GM21423 (cell line): ENCODE measurements around the gene SLC5A3.

ENCODE experiments used
- ATAC-seq: cut with Tn5 transposase; IDR thresholded peaks from one replicate; pipeline ENCODE4 v1.9.1; 2021; ENCODE audit warnings: mild to moderate bottlenecking, moderate library complexity; ENCODE audit not compliant: unreplicated experiment

The SLC5A3 gene

GRCh38 chr21:34073032-34073748 lies at the start of gene SLC5A3, which contains the start of gene MRPS6:
Gene SLC5A3, plus strand, starts transcription at chr21:34073578. Its CDS starts 21,621 bp downstream, at chr21:34095199.
Gene MRPS6, plus strand, starts transcription at chr21:34073578. Its CDS starts 123 bp downstream, at chr21:34073701.
- peak; percentile 75 for ATAC-seq

GRCh38 chr21:34023691-34024373 lies 49.5 kb upstream of the SLC5A3 start:
- ATAC-seq, result no peak

- ATAC-seq, result no peak
Observed at GRCh38 chr21:34024374-34024693, 49.0 kb upstream of the SLC5A3 start.

DNA sequence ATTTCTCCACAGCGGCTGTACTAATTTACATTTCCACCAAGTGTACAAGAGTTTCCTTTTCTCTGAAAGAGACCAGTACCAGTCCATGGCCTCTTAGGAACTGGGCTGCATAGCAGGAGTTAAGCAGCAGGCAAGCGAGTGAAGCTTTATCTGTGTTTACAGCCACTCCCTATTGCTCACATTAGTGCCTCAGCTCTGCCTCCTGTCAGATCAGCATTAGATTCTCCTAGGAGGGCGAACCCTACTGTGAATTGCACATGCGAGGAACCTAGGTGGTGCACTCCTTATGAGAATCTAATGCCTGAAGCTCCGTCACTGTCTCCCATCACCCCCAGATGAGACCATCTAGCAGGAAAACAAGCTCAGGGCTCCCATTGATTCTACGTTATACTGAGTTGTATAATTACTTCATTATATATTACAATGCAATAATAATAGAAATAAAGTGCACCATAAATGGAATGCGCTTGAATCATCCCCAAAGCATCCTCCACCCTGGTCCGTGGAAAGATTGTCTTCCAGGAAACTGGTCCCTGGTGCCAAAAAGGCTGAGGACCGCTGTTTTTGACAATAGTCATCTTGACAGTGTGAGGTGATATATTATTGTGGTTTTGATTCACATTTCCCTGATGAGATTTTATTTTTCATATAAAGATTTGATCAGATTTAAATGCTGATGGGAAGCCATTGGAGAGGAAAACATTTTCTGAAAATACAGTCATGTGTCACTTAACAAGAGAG lies 45.5 kb upstream of the SLC5A3 start:
- ATAC-seq, result no peak

GRCh38 chr21:34029743-34030528 lies 43.4 kb upstream of the SLC5A3 start:
- peak; percentile 57 for ATAC-seq

DNA sequence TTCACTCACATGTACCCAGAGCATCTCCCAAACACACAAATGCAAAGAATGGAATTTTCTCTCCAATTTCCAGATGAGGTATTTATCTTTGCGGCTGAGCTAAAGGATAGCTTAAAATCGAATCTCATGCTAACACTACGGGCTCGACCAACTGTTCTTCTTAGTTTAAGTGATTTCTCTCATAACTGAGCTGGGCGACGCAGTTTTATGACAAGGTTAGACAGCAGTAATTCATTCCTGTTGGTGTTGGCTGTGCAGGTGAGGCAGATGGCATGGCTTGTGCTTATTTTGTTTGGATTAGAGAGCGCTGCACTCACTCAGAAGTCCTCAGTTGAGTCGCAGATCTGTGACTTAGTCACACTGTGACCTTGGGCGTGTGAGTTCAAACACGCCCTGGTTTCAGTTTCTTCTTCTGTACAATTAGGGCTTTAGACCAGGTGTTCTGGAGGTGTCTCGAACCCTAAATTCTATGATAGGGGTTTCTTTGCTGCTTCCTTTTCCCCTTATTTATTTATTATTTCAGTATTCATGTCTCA lies 41.5 kb upstream of the SLC5A3 start:
- ATAC-seq, result peak; percentile 46

DNA sequence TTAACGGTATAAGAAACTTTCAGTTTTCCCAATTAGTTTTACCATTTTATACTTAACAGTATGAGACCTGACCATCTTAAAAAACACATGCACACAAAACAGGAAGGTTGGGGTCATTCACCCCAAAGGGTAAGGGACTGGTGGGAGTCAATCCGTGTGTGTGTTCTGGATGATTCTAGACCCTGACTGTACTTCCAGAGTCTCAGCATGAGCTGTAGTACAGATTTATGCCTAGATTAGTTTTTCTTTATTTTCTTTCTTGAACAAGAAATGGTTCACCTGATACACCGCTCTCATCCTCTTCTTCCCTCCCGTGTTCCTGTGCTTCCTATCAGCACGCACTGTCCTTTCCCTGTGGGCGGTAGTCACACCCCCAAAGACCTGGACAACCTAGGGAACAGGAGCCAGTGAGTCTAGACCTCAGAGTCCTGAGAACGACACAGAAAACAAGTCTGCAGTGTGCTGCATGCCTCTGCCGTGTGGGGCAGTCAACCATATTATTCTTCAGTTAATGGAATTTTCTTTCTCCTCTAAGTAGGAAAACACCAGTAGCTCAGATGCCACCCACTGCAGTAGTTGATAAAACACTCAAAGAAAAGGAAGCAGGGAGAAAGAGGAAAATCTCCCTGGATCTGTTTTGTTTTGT lies 38.9 kb upstream of the SLC5A3 start:
- no peak for ATAC-seq

- ATAC-seq, result no peak
Observed at GRCh38 chr21:34035619-34036354, 37.6 kb upstream of the SLC5A3 start.

GRCh38 chr21:34037009-34037795 lies 36.2 kb upstream of the SLC5A3 start:
- ATAC-seq, result no peak

- ATAC-seq, result no peak
Observed at GRCh38 chr21:34039678-34040382, 33.5 kb upstream of the SLC5A3 start.

DNA sequence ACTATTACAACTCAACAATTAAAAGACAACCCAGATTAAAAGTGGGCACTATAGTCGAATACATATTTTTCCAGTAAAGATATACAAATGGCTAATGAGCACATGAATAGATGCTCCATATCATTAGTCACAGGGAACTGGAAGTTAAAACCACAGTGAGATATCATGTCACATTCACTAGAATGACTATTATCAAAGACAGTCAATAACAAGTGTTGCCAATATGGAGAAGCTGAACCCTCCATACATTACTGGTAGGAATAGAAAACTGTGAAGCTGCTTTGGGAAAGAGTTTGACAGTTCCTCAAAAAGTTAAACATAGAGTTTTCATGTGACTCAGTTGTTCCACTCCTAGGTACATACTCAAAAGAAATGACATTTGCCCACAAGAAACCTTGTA lies 30.6 kb upstream of the SLC5A3 start:
- ATAC-seq, result no peak

DNA sequence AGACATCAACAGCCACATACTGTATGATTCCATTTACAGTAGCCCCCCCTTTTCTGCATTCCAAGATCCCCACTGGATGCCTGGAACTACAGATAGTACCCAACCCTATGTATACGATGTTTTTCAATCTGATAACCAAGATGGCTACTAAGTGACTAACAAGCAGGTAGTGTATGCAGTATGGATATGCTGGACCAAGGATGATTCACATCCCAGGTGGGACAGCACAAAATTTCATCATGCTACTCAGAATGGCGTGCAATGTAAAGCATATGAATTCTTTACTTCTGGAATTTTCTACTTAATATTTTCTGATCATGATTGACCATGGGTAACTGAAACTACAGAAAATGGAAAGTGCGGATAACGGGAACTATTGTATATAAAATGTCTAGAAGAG lies 30.0 kb upstream of the SLC5A3 start:
- ATAC-seq, result no peak

DNA sequence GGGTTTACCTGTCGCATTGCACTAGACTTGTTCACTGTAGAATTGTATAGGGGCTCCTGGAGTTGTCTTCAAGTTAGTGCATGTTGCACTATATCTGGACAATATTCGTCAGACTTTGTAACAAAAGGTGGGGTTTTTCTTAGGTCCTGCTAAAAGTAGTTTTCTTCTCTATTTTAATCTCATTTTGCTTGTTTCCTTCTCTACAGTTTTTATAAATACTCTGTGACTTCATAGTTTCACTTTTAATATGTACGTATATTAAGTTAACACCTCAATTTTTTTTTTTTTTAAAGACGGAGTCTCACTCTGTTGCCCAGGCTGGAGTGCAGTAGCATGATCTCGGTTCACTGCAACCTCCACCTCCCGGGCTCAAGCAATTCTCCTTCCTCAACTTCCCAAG lies 26.5 kb upstream of the SLC5A3 start:
- no peak for ATAC-seq

DNA sequence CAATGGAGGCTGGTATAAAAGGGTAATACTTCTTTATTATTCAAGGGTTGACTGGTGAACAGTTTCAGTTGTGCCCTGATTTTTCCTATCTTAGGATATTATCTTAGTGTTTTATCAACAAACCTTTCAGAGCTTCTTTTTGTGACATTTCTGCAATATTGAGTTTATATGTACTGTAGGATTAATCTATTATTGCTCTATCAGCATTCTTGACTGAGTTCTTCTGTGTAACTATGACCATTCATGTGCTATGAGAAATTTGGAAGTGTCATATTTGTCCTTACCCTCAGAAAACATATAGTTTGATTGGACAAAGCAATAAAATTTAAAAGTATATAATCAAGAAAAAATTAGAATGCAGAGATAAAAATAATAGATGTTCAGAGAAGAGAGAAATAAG lies 25.5 kb upstream of the SLC5A3 start:
- no peak for ATAC-seq

DNA sequence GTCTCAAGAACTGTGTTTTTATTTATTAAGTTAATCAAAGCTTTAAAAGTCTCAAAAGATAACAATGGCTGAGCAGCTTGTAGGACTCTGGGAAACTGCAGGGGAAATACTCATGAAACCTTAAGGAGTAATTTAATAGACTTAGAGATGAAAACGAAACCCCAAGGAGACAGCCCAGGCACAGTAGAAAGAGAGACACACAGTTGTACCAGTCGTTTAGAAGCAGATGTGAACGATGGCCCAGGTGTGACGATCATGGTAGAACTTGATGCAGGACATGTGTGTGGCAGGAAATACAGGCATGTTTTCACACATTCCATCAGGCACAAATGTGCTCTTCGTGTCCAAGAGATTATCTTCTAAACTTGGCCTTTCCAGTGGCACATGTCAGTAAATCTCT lies 21.2 kb upstream of the SLC5A3 start:
- ATAC-seq, result no peak

- ATAC-seq, result no peak
Observed at GRCh38 chr21:34054259-34054658, 19.1 kb upstream of the SLC5A3 start.

DNA sequence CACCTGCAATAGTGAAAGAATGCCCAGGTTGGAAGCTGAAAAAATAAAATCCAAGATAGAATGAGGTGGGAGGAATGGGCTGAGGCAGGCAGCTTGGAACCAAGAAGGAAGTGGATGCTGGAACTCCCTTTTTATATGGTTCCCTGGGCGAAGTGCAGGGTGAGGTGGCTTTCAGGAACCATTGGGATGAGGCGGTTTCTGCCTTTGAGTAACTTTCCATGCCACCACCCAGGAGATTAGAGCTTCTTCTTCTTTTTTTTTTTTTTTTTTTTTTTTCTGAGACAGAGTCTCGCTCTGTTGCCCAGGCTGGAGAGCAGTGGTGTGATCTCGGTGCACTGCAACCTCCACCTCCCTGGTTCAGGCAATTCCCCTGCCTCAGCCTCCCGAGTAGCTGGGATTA lies 17.8 kb upstream of the SLC5A3 start:
- ATAC-seq, result no peak

DNA sequence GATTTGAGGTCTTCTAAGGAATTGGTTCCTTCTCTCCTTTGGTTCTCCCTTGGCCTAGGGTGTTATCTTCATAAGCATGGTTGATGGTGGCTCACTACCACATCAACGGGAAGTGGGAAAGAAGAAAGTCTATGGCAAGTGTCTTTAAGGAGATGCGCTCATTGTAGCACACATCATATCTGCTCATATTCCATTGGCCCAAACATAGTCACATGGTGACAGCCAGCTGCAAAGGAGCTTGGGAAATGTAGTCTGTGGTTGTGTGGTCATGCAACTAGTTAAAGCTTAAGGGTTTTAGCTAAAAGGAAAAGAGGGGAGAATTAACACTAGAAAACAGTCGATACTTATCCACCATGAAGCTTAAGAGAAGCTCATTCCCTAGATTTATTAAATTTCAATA lies 11.4 kb upstream of the SLC5A3 start:
- no peak for ATAC-seq
